ENCODE results near the gene ATG101. TPM values are rescaled to one million over a fixed set of nuclear protein-coding genes. Genes with fewer than 3 reads are reported as not detected.

Gene ATG101
- polyA plus RNA-seq, 1 donor (not counting 4 experiments of a cell fraction or from before 2014, with no cell fraction given) = 62.7 TPM

- Histone ChIP-seq H3K9me3 (ENCODE audit: control insufficient read depth, low read depth, low read length) (no peaks in the 10 kb centered on the region), H3K9ac (ENCODE audit: control insufficient read depth, extremely low read depth, insufficient read depth, low read length) (no peak overlapping the region), H4K20me1 (ENCODE audit: control insufficient read depth, extremely low read depth, insufficient read depth, low read length) (peaks cover 7% of the 10 kb centered on the region), H3K79me2 (ENCODE audit: control insufficient read depth, insufficient read depth, low read length) (peaks cover 10% of the 10 kb centered on the region), H3K27me3 (ENCODE audit: control insufficient read depth, extremely low read depth, insufficient read depth, low read length) (no peaks in the 10 kb centered on the region), H3K4me3 (ENCODE audit: control insufficient read depth in 2 of 3, extremely low read depth in 1 of 3, insufficient read depth in 2 of 3, low read depth in 1 of 3, low read length in 3 of 3) (no peak overlapping the region), H3K36me3 (ENCODE audit: control insufficient read depth in 2 of 2, extremely low read depth in 1 of 2, insufficient read depth in 2 of 2, low read length in 2 of 2) (peaks cover 10 to 11% of the 10 kb centered on the region in 2 experiments), H3K9me1 (ENCODE audit: control insufficient read depth, extremely low read depth, insufficient read depth, low read length) (no peaks in the 10 kb centered on the region), H3K27ac (ENCODE audit: control insufficient read depth, insufficient read depth, low read length) (no peak overlapping the region), H3K4me2 (ENCODE audit: control insufficient read depth, extremely low read depth, insufficient read depth, low read depth, low read length) (no peak overlapping the region), H3K4me1 (ENCODE audit: control insufficient read depth, extremely low read depth, insufficient read depth, low read length) (no peaks in the 10 kb centered on the region), H2AFZ (ENCODE audit: control insufficient read depth, low read length) (no peak overlapping the region)
- TF ChIP-seq CTCF (optimal IDR thresholded peaks at IDR 0.05 in 1 of 3, IDR thresholded peaks at IDR 0.05 in 1 of 3, conservative IDR thresholded peaks at IDR 0.05 in 1 of 3; ENCODE audit: extremely low read depth in 1 of 3, insufficient read depth in 2 of 3, low read length in 3 of 3) = no peak
- TF ChIP-seq EZH2 (IDR thresholded peaks at IDR 0.05; ENCODE audit: low read length) = no peak
- FAIRE-seq (no peak), DNase-seq (ENCODE audit: low read depth, low spot score) (no peak)
- dilution Hi-C loops (cut with MboI; ENCODE audit: extremely low pct_ligation_motif_present, low sequenced_read_pairs) = no loop called here
These were observed 10.8 kb downstream of the ATG101 start for GRCh38 chr12:52080403-52081251.

- dilution Hi-C loops (cut with MboI; ENCODE audit: extremely low pct_ligation_motif_present, low sequenced_read_pairs) = no loop called here
- Histone ChIP-seq H2AFZ (ENCODE audit: control insufficient read depth, low read length) (no peak overlapping the region), H3K27me3 (ENCODE audit: control insufficient read depth, extremely low read depth, insufficient read depth, low read length) (peaks cover 2% of the 10 kb centered on the region), H3K9ac (ENCODE audit: control insufficient read depth, extremely low read depth, insufficient read depth, low read length) (no peak overlapping the region), H3K4me1 (ENCODE audit: control insufficient read depth, extremely low read depth, insufficient read depth, low read length) (no peaks in the 10 kb centered on the region), H3K4me2 (ENCODE audit: control insufficient read depth, extremely low read depth, insufficient read depth, low read depth, low read length) (no peak overlapping the region), H3K79me2 (ENCODE audit: control insufficient read depth, insufficient read depth, low read length) (peaks cover 6% of the 10 kb centered on the region), H3K27ac (ENCODE audit: control insufficient read depth, insufficient read depth, low read length) (no peak overlapping the region), H3K4me3 (ENCODE audit: control insufficient read depth in 2 of 3, extremely low read depth in 1 of 3, insufficient read depth in 2 of 3, low read depth in 1 of 3, low read length in 3 of 3) (no peak overlapping the region), H3K9me1 (ENCODE audit: control insufficient read depth, extremely low read depth, insufficient read depth, low read length) (no peaks in the 10 kb centered on the region), H3K36me3 (ENCODE audit: control insufficient read depth in 2 of 2, extremely low read depth in 1 of 2, insufficient read depth in 2 of 2, low read length in 2 of 2) (peaks cover 8 to 10% of the 10 kb centered on the region in 2 experiments), H4K20me1 (ENCODE audit: control insufficient read depth, extremely low read depth, insufficient read depth, low read length) (peaks cover 7% of the 10 kb centered on the region), H3K9me3 (ENCODE audit: control insufficient read depth, low read depth, low read length) (no peaks in the 10 kb centered on the region)
- TF ChIP-seq EZH2 (IDR thresholded peaks at IDR 0.05; ENCODE audit: low read length) = no peak
- TF ChIP-seq CTCF (optimal IDR thresholded peaks at IDR 0.05 in 1 of 3, IDR thresholded peaks at IDR 0.05 in 1 of 3, conservative IDR thresholded peaks at IDR 0.05 in 1 of 3; ENCODE audit: extremely low read depth in 1 of 3, insufficient read depth in 2 of 3, low read length in 3 of 3) = no peak
- FAIRE-seq (no peak), DNase-seq (ENCODE audit: low read depth, low spot score) (no peak)
These were observed 11.5 kb downstream of the ATG101 start for GRCh38 chr12:52081263-52081733.
